Activated CD4-positive, alpha-beta T cell treated with anti-CD3 and anti-CD28 coated beads for 36 hours (primary cell): ENCODE data around the gene FNDC11. TPM values are rescaled to one million over a fixed set of nuclear protein-coding genes. Genes with fewer than 3 reads are reported as not detected.

Experiments used
- ATAC-seq: fragments of 200-7000 bp; cut with Tn5 transposase; one replicate; pipeline ENCODE4 v1.10.0; 2021; ENCODE audit warnings: mild to moderate bottlenecking, moderate library complexity
- CTCF ChIA-PET: fragments of 350-600 bp; sonication (Branson Sonifier 250); formaldehyde crosslinking; loops from one replicate; lab custom pipeline; 2021; ENCODE audit warnings: antibody characterized with exemption; lab: Charles Lee
- POLR2A ChIA-PET: fragments of 350-600 bp; sonication (Branson Sonifier 250); formaldehyde crosslinking; loops from one replicate; lab custom pipeline; 2021; ENCODE audit warnings: antibody characterized with exemption, inconsistent platforms; lab: Charles Lee
- DNase-seq: peaks from one replicate; pipeline ENCODE4 v3.0.0-alpha.2; 2020
- H3K27ac Mint-ChIP-seq: one replicate; pipeline ENCODE4 v1.8.0; 2021; ENCODE audit warnings: mixed read lengths
- H3K27me3 Mint-ChIP-seq: one replicate; pipeline ENCODE4 v1.8.0; 2021; ENCODE audit warnings: mixed read lengths
- H3K36me3 Mint-ChIP-seq: one replicate; pipeline ENCODE4 v1.8.0; 2021; ENCODE audit warnings: low read depth, mixed read lengths
- H3K4me1 Mint-ChIP-seq: one replicate; pipeline ENCODE4 v1.8.0; 2021; ENCODE audit warnings: mixed read lengths
- H3K4me3 Mint-ChIP-seq: one replicate; pipeline ENCODE4 v1.8.0; 2021; ENCODE audit warnings: mild to moderate bottlenecking, moderate library complexity, mixed read lengths
- H3K9me3 Mint-ChIP-seq: one replicate; pipeline ENCODE4 v1.8.0; 2021; ENCODE audit warnings: low read depth, mixed read lengths
- intact Hi-C, 2 experiments: fragments of 100-400 bp; cut with DNase I in 1 of 2; cut with micrococcal nuclease in 1 of 2; formaldehyde crosslinking; loops; one replicate each; pipeline versions ENCODE4 v1.14.2 to v1.15.1; 2022 to 2024; cut with DNase I, micrococcal nuclease
- total RNA-seq, 2 experiments: library from RNA; stranded (reverse); gene quantifications; one replicate each; pipeline ENCODE4 v1.2.3, GENCODE V29; 2021

The FNDC11 gene
- total RNA-seq, 2 experiments from 2014 or later: 0.18 to 0.27 TPM

DNA sequence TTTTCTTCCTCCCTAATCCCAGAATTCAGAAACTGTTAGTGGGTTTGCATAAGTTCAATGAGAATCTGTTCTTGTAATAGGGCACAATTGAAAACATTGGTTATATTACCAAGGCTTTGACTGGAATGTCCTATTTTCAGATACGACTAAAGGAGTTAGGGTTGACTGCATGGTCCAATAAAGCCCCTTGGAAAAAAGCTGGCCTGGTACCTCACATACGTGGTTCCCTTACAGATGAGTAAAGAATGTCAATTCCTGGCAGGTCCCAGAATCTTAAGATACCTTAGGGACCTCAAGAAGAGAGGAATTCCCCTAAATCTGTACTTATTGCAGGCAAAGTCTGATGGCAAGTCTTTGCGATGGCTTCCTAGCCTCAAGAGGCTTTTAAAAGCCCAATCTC is 28.8 kb upstream of the FNDC11 start:
- Mint-ChIP-seq H3K27me3 (no peaks in the 10 kb centered on the region), H3K4me3 (no peak overlapping the region), H3K9me3 (peaks cover 4% of the 10 kb centered on the region), H3K27ac (no peak overlapping the region), H3K36me3 (peaks cover 29% of the 10 kb centered on the region), H3K4me1 (peaks cover 14% of the 10 kb centered on the region)
- ChIA-PET POLR2A (no interaction called here), CTCF (interaction anchor here (0.8 kb wide), 1 partner anchor 12 kb away, joined by 3 read pairs; the partner anchor contains the start of gene PTK6)
- ATAC-seq: no peak
- intact Hi-C loops: no loop called here
- no peak for DNase-seq

GRCh38 chr20:63525971-63526370 is 28.0 kb upstream of the FNDC11 start:
- Mint-ChIP-seq H3K4me3 (no peak overlapping the region), H3K36me3 (peaks cover 29% of the 10 kb centered on the region), H3K4me1 (peaks cover 14% of the 10 kb centered on the region), H3K27ac (no peak overlapping the region), H3K9me3 (peaks cover 4% of the 10 kb centered on the region), H3K27me3 (no peaks in the 10 kb centered on the region)
- ChIA-PET POLR2A (no interaction called here), CTCF (no interaction called here)
- ATAC-seq: no peak
- intact Hi-C loops: no loop called here
- DNase-seq: no peak

DNA sequence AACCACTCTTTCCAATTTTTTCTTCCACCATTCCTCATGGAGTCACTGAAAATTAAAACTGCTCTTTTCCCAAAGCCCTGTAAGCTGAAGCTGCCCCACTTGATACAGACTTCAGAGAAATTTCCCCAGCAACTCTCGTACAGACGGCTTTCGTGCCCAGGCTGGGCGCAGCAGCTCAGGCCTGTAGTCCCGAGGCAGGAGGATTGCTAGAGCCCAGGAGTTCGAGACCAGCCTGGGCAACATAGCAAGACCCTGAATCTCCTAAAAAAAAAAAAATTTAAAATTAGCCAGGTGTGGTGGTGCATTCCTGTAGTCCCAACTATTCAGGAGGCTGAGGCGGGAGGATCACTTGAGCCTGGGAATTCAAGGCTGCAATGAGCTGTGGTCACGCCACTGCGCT is 26.8 kb upstream of the FNDC11 start:
- CTCF ChIA-PET: interaction anchor here (0.8 kb wide), 1 partner anchor 15 kb away, joined by 4 read pairs; no protein-coding TSS in a partner anchor
- intact Hi-C loops: no loop called here
- H3K27ac Mint-ChIP-seq: no peak overlapping the region
- peaks cover 10% of the 10 kb centered on the region for H3K4me1 Mint-ChIP-seq
- DNase-seq: no peak
- H3K36me3 Mint-ChIP-seq: peaks cover 22% of the 10 kb centered on the region
- H3K27me3 Mint-ChIP-seq: no peaks in the 10 kb centered on the region
- peaks cover 4% of the 10 kb centered on the region for H3K9me3 Mint-ChIP-seq
- POLR2A ChIA-PET: no interaction called here
- no peak overlapping the region for H3K4me3 Mint-ChIP-seq
- no peak for ATAC-seq

- CTCF ChIA-PET: interaction anchor here (1.2 to 1.8 kb wide), 2 partner anchors 9 to 33 kb away, joined by 4 to 6 read pairs; no protein-coding TSS in a partner anchor
- H3K4me1 Mint-ChIP-seq: peaks cover 7% of the 10 kb centered on the region
- ATAC-seq (no peak), DNase-seq (no peak)
- POLR2A ChIA-PET: interaction anchor here (0.6 kb wide), 1 partner anchor 17 kb away, joined by 8 read pairs; no protein-coding TSS in a partner anchor
- H3K9me3 Mint-ChIP-seq: no peaks in the 10 kb centered on the region
- no peak overlapping the region for H3K27ac Mint-ChIP-seq
- H3K4me3 Mint-ChIP-seq: no peak overlapping the region
- peaks cover 2% of the 10 kb centered on the region for H3K36me3 Mint-ChIP-seq
- H3K27me3 Mint-ChIP-seq: no peaks in the 10 kb centered on the region
- intact Hi-C loops: no loop called here
Measured at GRCh38 chr20:63529180-63529860, 24.6 kb upstream of the FNDC11 start.

DNA sequence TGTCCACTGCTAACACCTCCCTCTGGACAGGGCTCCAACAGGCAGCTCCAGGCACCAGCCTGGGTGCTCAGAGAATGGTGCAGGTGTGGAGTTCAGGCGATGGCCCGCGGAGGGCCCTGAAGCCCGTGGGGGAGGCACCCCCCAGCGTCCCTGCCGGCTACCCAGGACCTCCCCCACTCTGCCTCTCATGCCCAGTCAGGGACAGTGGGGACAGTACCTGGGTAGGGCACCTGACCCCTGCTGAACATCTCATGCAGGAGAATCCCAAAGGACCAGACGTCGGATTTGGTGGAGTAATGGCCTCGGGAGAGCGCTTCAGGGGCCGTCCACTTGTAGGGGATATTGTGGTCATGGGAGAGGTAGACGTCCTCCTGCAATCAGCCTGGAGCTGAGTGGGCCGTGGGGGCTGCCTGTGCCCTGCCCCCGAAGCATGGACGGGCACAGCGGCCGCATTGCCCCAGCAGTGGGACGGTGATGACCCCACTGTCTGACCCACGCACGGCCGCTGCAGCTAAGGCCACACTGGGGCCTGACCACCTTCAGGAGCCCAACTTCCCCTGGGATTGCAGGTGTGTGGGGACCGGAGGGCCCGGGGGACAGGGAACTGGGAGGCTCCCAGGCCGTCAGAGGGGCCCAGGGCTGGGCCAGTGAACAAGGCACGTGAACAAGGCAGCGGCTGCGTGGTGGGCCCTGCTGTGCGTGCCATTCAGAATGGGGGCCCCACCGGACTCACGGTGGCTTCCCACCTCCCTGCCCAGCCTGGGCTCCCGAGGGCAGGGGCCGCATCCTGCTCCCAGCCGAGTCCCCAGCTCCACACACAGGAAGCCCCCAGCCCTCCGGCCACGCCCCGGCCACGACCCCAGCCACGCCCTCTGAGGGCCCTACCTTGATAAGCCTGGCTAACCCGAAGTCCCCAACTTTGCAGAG is 23.8 kb upstream of the FNDC11 start:
- ChIA-PET CTCF (interaction anchor here (1.2 kb wide), 1 partner anchor 34 kb away, joined by 4 read pairs; no protein-coding TSS in a partner anchor), POLR2A (interaction anchor here (0.6 kb wide), 1 partner anchor 16 kb away, joined by 8 read pairs; no protein-coding TSS in a partner anchor)
- no peak overlapping the region for H3K27ac Mint-ChIP-seq
- no peaks in the 10 kb centered on the region for H3K9me3 Mint-ChIP-seq
- ATAC-seq (no peak), DNase-seq (peak; percentile 3)
- intact Hi-C loops: loop anchor here in 1 of 2 experiments (10.0 kb wide), 2 partner anchors 335 to 535 kb away; partner anchors contain the start of genes ABHD16B, TCEA2 and TPD52L2
- no peaks in the 10 kb centered on the region for H3K27me3 Mint-ChIP-seq
- H3K36me3 Mint-ChIP-seq: no peaks in the 10 kb centered on the region
- H3K4me1 Mint-ChIP-seq: peaks cover 7% of the 10 kb centered on the region
- no peak overlapping the region for H3K4me3 Mint-ChIP-seq

DNA sequence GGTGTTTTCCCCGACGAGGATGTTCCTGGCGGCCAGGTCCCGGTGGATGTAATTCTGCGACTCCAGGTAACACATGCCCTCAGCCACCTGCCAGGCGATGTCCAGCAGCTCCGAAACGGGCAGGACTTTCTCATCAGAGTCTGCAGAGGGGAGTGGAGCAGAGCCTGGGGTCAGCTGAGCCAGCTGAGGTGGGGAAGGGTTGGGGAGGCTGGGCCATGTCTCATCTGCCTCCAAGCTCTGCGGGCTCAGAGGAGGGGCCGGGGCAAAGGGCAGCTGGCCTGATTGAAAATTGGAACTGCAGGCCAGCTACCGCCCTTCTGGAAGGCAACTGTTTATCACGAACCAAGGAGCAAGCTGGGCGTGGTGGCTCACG is 23.2 kb upstream of the FNDC11 start:
- no peak for ATAC-seq
- peaks cover 7% of the 10 kb centered on the region for H3K4me1 Mint-ChIP-seq
- H3K27me3 Mint-ChIP-seq: no peaks in the 10 kb centered on the region
- ChIA-PET CTCF (no interaction called here), POLR2A (no interaction called here)
- H3K4me3 Mint-ChIP-seq: no peak overlapping the region
- no peaks in the 10 kb centered on the region for H3K36me3 Mint-ChIP-seq
- intact Hi-C loops: loop anchor here in 1 of 2 experiments (10.0 kb wide), 2 partner anchors 334 to 534 kb away; partner anchors contain the start of genes ABHD16B, TCEA2 and TPD52L2
- H3K27ac Mint-ChIP-seq: no peak overlapping the region
- no peaks in the 10 kb centered on the region for H3K9me3 Mint-ChIP-seq
- DNase-seq: peak; percentile 3

GRCh38 chr20:63531686-63532448 is 22.1 kb upstream of the FNDC11 start:
- Mint-ChIP-seq H3K4me3 (no peak overlapping the region), H3K4me1 (peaks cover 8% of the 10 kb centered on the region), H3K27me3 (no peaks in the 10 kb centered on the region), H3K36me3 (no peaks in the 10 kb centered on the region), H3K27ac (no peak overlapping the region), H3K9me3 (no peaks in the 10 kb centered on the region)
- peak; percentile 3 for DNase-seq
- intact Hi-C loops: loop anchor here in 1 of 2 experiments (10.0 kb wide), 2 partner anchors 333 to 533 kb away; partner anchors contain the start of genes ABHD16B, TCEA2 and TPD52L2
- ChIA-PET CTCF (no interaction called here), POLR2A (no interaction called here)
- ATAC-seq: no peak

DNA sequence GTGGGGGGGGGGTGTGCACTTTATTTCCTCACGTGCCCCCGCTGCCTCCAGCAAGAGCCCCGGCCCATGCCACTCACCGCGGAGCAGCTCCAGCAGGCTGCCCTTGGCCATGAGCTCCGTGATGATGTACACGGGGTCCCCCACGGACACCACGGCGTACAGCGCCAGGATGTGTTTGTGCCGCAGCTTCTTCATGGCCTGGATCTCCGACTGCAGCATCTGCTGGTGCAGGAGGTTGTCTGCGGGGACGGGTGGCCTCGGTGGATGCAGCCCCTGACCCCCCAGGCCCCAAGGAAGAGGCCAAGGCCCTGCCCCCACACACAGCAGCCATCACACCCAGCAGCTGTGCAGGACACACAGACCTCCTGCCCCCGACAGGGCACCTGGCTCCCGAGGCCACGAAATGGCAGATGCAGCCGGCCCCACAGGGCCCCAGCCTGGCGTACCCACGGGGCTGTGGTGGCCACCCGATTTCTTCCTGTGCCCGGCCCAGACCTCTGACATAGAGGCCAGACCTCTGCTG is 21.4 kb upstream of the FNDC11 start:
- Mint-ChIP-seq H3K36me3 (no peaks in the 10 kb centered on the region), H3K27ac (no peak overlapping the region), H3K27me3 (no peaks in the 10 kb centered on the region), H3K4me3 (no peak overlapping the region), H3K4me1 (peaks cover 11% of the 10 kb centered on the region), H3K9me3 (no peaks in the 10 kb centered on the region)
- DNase-seq (peak; percentile 7), ATAC-seq (no peak)
- CTCF ChIA-PET: no interaction called here
- intact Hi-C loops: loop anchor here in 1 of 2 experiments (10.0 kb wide), 2 partner anchors 332 to 532 kb away; partner anchors contain the start of genes ABHD16B, TCEA2 and TPD52L2
- POLR2A ChIA-PET: no interaction called here

GRCh38 chr20:63533388-63533787 is 20.6 kb upstream of the FNDC11 start:
- Mint-ChIP-seq H3K27me3 (no peaks in the 10 kb centered on the region), H3K4me1 (peaks cover 9% of the 10 kb centered on the region), H3K27ac (no peak overlapping the region), H3K4me3 (no peak overlapping the region), H3K36me3 (no peaks in the 10 kb centered on the region), H3K9me3 (no peaks in the 10 kb centered on the region)
- no peak for DNase-seq
- CTCF ChIA-PET: no interaction called here
- intact Hi-C loops: loop anchor here in 1 of 2 experiments (10.0 kb wide), 2 partner anchors 331 to 531 kb away; partner anchors contain the start of genes ABHD16B, TCEA2 and TPD52L2
- POLR2A ChIA-PET: no interaction called here
- ATAC-seq: no peak

DNA sequence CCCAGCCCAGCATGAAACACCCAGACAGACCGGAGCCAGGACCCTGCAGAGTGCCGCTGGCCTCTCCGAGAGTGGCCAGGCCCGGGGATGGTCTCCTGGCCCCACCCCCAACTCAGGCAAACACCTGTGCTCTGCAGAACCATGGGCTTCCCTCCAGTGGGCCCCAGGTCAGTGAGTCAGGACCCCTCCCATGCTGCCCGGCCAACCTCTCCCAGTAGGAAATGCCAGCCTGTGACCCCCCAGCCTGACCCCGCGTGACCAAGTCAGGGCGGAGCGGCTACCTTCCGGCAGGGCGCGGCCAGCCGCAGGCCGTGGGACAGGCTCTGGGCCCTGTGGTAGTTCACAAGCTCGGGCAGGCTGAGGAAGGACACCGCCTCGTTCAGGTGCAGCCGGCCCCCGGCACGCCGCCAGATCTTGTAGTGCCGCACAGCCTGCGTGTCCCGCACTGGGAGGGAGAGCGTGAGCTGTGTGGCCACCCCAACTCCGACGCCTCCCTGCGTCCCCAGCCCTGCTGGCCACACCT is 20.0 kb upstream of the FNDC11 start:
- CTCF ChIA-PET: no interaction called here
- DNase-seq (peak; percentile 6), ATAC-seq (no peak)
- H3K36me3 Mint-ChIP-seq: no peaks in the 10 kb centered on the region
- POLR2A ChIA-PET: no interaction called here
- intact Hi-C loops: loop anchor here in 1 of 2 experiments (10.0 kb wide), 2 partner anchors 331 to 531 kb away; partner anchors contain the start of genes ABHD16B, TCEA2 and TPD52L2
- H3K9me3 Mint-ChIP-seq: no peaks in the 10 kb centered on the region
- H3K27me3 Mint-ChIP-seq: no peaks in the 10 kb centered on the region
- H3K27ac Mint-ChIP-seq: no peak overlapping the region
- peaks cover 8% of the 10 kb centered on the region for H3K4me1 Mint-ChIP-seq
- no peak overlapping the region for H3K4me3 Mint-ChIP-seq
